HG03442 (cell line): ENCODE results near the gene MARVELD1.

ENCODE experiments used
- ATAC-seq: cut with Tn5 transposase; IDR thresholded peaks from one replicate; pipeline ENCODE4 v1.9.1; 2021; ENCODE audit warnings: mild to moderate bottlenecking, moderate library complexity; ENCODE audit not compliant: unreplicated experiment

The MARVELD1 gene

GRCh38 chr10:97752956-97753355 is 39.4 kb downstream of the MARVELD1 start:
- ATAC-seq: no peak

DNA sequence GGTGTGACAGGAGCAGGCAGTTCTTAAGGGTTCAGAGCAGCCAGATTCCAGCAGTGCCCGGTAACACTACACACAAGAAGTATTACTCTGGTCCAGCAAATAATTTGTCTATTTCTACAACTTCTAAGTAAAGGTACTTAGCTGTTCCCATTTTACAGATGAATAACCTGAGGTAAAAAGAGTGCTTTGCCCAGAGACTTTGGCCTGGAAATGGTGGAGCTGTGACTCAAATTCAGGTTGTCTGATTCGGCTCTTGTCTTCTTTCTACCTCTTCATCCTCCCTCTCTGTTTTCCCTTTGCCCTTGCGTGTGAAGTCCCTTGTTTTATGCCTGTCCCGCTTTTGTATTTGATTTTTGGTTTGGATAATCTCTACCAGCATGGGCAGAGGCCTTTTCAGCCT is 41.2 kb downstream of the MARVELD1 start:
- no peak for ATAC-seq

DNA sequence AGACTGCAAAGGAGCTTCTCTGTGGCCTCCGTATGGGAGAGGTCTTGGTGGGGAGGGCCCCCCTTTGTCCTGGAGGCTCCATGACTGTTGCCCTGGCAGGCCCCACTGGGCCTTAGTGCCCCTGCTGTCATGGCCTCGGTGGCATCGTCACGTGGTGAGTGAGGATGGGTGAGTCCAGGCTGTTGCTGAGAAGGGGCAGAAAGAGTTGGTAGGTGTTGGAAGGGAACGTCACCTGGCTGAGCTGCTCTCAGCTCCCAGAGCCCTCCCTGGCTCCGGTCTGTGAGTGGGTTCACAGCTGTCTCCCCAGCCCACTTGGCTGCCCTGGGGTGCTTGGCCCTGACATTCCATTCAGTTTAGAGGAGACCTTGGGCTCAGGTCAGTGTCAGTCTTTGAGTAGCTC is 42.2 kb downstream of the MARVELD1 start:
- ATAC-seq: no peak

DNA sequence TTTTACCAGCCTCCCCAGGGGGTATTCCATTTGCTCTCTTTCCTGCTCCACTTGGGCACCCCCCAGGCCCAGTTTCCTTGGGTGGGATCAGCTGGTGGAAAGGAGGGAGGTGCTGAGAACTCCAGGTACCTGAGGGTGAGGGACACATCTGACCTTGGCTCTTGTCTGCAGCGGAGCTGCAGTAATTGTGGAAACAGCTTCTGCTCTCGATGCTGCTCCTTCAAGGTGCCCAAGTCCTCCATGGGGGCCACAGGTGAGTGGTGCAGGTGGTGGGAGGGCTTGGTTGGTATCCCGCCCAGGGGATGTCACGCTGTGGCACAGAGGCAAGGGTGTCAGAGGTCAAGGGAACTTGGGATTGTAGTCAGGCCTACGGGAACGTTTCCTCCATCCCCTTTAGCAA is 43.9 kb downstream of the MARVELD1 start:
- ATAC-seq: no peak

- no peak for ATAC-seq
Measured at GRCh38 chr10:97759158-97759887, 45.8 kb downstream of the MARVELD1 start.

GRCh38 chr10:97759946-97760345 is 46.4 kb downstream of the MARVELD1 start:
- no peak for ATAC-seq

GRCh38 chr10:97760461-97761257 is 47.1 kb downstream of the MARVELD1 start:
- no peak for ATAC-seq

GRCh38 chr10:97761331-97761865 is 47.9 kb downstream of the MARVELD1 start:
- ATAC-seq: no peak

DNA sequence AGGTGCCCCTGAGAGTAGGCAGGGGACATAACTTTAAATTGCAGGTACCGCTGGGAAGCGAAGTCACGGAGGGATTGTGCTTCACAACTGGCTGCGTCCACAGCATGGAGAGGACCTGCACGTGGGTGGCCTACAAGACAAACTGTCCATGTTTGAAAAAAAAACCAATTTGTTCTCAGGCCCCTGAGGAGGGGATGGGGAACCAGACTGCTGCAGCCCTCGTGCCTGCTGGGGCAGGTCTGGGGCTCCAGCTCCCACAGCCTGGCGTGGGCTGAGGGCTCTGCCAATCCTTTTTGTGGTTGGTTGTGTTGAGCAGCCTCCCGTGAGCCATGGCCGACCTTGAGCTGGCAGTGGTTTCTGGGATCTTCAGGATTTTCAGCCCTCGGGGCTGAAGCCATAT is 48.5 kb downstream of the MARVELD1 start:
- ATAC-seq: no peak

GRCh38 chr10:97762816-97763215 is 49.3 kb downstream of the MARVELD1 start:
- no peak for ATAC-seq

GRCh38 chr10:97763411-97763810 is 49.9 kb downstream of the MARVELD1 start:
- no peak for ATAC-seq

DNA sequence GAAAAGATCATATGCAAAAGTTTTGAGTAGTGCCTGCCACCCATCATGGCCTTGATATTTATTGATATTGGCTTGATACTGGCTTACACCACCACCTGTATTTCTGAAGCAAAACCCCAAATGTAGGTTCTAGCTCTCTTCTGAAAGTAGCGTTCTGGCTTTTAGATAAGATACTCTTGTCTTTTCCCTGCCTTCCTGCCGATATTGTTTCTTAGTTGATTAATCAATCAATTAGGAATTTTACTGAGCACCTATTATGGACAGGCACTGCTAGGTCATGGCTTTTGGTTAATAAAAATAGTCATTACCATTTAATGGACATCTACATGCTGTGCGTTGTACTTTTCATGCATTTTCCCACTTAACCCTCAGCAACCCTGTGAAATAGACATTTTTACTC is 50.4 kb downstream of the MARVELD1 start:
- no peak for ATAC-seq

- ATAC-seq: no peak
Measured at GRCh38 chr10:97764519-97764931, 51.0 kb downstream of the MARVELD1 start.

GRCh38 chr10:97765201-97765600 is 51.7 kb downstream of the MARVELD1 start:
- ATAC-seq: no peak

DNA sequence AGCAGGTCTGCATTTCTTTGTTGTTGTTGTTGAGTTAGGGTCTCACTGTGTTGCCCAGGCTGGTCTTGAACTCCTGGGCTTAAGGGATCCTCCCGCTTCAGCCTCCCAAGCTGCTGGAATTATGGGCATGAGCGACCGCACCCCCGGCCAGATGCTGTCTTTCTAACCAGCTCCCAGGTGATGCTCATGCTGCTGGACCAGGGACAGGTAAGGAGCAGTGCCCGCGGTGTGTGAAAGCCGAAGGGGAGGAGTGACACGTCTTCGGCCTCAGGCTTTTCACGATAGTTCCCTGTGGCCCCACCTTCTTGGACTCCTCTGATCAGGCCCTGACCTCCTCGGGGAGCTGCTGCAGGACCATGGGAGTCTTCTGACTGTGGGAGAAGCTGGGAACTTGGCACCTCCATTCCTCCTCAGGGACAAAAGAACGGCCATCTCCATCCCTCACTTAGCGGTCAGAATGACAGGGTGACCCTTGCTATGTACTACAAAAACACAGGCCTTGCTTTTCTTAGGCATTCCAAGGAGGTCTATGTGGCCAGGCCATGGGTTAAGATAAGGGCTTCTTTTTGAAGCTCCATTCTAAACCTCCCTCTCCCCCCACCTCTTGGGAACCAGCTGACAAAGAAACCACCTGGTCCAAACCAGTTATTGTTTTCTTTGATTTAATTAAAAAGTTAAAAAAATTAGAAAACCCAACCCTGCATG is 52.7 kb downstream of the MARVELD1 start:
- no peak for ATAC-seq

- no peak for ATAC-seq
Measured at GRCh38 chr10:97766996-97767924, 53.7 kb downstream of the MARVELD1 start.
